ENCODE results near the gene C3orf38. TPM values are rescaled to one million over a fixed set of nuclear protein-coding genes. Genes with fewer than 3 reads are reported as not detected.
A peak's percentile ranks its signal among the peaks of the same experiment; 100 is the strongest.
"Not testable (repeated sequence)": the region's sequence is repeated elsewhere in the genome, so short reads cannot be mapped to it uniquely, and the experiment has no call there.

Gene C3orf38
- 10 to 100 TPM; 24.8 to 28.1 (median 26.1) TPM for polyA plus RNA-seq (ENCODE audit: insufficient read length in 3 of 3)
- long read RNA-seq, donor 1, transcript C3orf38-201 (3 exons, 2,633 nt) = major isoform, 9 of 9 reads
- long read RNA-seq, donor 1, partial matches to known transcripts = 0 of 9 reads
- long read RNA-seq, donor 1, other reads (novel, unspliced or antisense) = 0 of 9 reads
- long read RNA-seq, donor 2, transcript C3orf38-201 (3 exons, 2,633 nt) = major isoform, 5 of 10 reads
- long read RNA-seq, donor 2, partial matches to known transcripts = 0 of 10 reads
- long read RNA-seq, donor 2, other reads (novel, unspliced or antisense) = 5 of 10 reads
- long read RNA-seq, donor 3, transcript C3orf38-201 (3 exons, 2,633 nt) = major isoform, 8 of 8 reads
- long read RNA-seq, donor 3, partial matches to known transcripts = 0 of 8 reads
- long read RNA-seq, donor 3, other reads (novel, unspliced or antisense) = 0 of 8 reads
- long read RNA-seq, donor 4, transcript C3orf38-201 (3 exons, 2,633 nt) = major isoform, 10 of 10 reads
- long read RNA-seq, donor 4, partial matches to known transcripts = 0 of 10 reads
- long read RNA-seq, donor 4, other reads (novel, unspliced or antisense) = 0 of 10 reads
- long read RNA-seq, donor 5 = 0 reads
- long read RNA-seq, donor 6, transcript C3orf38-201 (3 exons, 2,633 nt) = major isoform, 5 of 10 reads
- long read RNA-seq, donor 6, partial matches to known transcripts = 5 of 10 reads
- long read RNA-seq, donor 6, other reads (novel, unspliced or antisense) = 0 of 10 reads
- long read RNA-seq, donor 7, transcript C3orf38-201 (3 exons, 2,633 nt) = major isoform, 11 of 11 reads
- long read RNA-seq, donor 7, partial matches to known transcripts = 0 of 11 reads
- long read RNA-seq, donor 7, other reads (novel, unspliced or antisense) = 0 of 11 reads
- long read RNA-seq, donor 8, transcript C3orf38-201 (3 exons, 2,633 nt) = major isoform, 12 of 42 reads
- long read RNA-seq, donor 8, partial matches to known transcripts = 30 of 42 reads
- long read RNA-seq, donor 8, other reads (novel, unspliced or antisense) = 0 of 42 reads
- long read RNA-seq, donor 9, transcript C3orf38-201 (3 exons, 2,633 nt) = major isoform, 8 of 8 reads
- long read RNA-seq, donor 9, partial matches to known transcripts = 0 of 8 reads
- long read RNA-seq, donor 9, other reads (novel, unspliced or antisense) = 0 of 8 reads
- long read RNA-seq, donor 10, transcript C3orf38-201 (3 exons, 2,633 nt) = major isoform, 11 of 11 reads
- long read RNA-seq, donor 10, partial matches to known transcripts = 0 of 11 reads
- long read RNA-seq, donor 10, other reads (novel, unspliced or antisense) = 0 of 11 reads
- long read RNA-seq, donor 11, transcript C3orf38-201 (3 exons, 2,633 nt) = major isoform, 12 of 12 reads
- long read RNA-seq, donor 11, partial matches to known transcripts = 0 of 12 reads
- long read RNA-seq, donor 11, other reads (novel, unspliced or antisense) = 0 of 12 reads
- long read RNA-seq, donor 12, partial matches to known transcripts = 0 of 4 reads
- long read RNA-seq, donor 12, other reads (novel, unspliced or antisense) = 0 of 4 reads
- long read RNA-seq, donor 13, transcript C3orf38-201 (3 exons, 2,633 nt) = major isoform, 13 of 19 reads
- long read RNA-seq, donor 13, partial matches to known transcripts = 6 of 19 reads
- long read RNA-seq, donor 13, other reads (novel, unspliced or antisense) = 0 of 19 reads
- long read RNA-seq, donor 14, transcript C3orf38-201 (3 exons, 2,633 nt) = major isoform, 10 of 10 reads
- long read RNA-seq, donor 14, partial matches to known transcripts = 0 of 10 reads
- long read RNA-seq, donor 14, other reads (novel, unspliced or antisense) = 0 of 10 reads
- long read RNA-seq, donor 15, transcript C3orf38-201 (3 exons, 2,633 nt) = major isoform, 5 of 5 reads
- long read RNA-seq, donor 15, partial matches to known transcripts = 0 of 5 reads
- long read RNA-seq, donor 15, other reads (novel, unspliced or antisense) = 0 of 5 reads
- long read RNA-seq, donor 16, transcript C3orf38-201 (3 exons, 2,633 nt) = major isoform, 12 of 22 reads
- long read RNA-seq, donor 16, partial matches to known transcripts = 10 of 22 reads
- long read RNA-seq, donor 16, other reads (novel, unspliced or antisense) = 0 of 22 reads

- DNase-seq (ENCODE audit: extremely low read depth in 1 of 11, low read depth in 9 of 11, low spot score in 4 of 11) = peak; percentile 76 to 91 (median 84)
Observed at GRCh38 chr3:88149509-88150362, at the start of gene C3orf38. Gene C3orf38 (plus strand): TSS chr3:88149959. CDS start chr3:88150053, 94 bp downstream.

GRCh38 chr3:88101142-88101541 lies 48.6 kb upstream of the C3orf38 start:
- DNase-seq (ENCODE audit: extremely low read depth in 1 of 11, low read depth in 9 of 11, low spot score in 4 of 11) = no peak

- DNase-seq (ENCODE audit: extremely low read depth in 1 of 11, low read depth in 9 of 11, low spot score in 4 of 11) = no peak
Observed at GRCh38 chr3:88105325-88105724, 44.4 kb upstream of the C3orf38 start.

GRCh38 chr3:88112289-88112688 lies 37.5 kb upstream of the C3orf38 start:
- DNase-seq (ENCODE audit: extremely low read depth in 1 of 11, low read depth in 9 of 11, low spot score in 4 of 11) = no peak

DNA sequence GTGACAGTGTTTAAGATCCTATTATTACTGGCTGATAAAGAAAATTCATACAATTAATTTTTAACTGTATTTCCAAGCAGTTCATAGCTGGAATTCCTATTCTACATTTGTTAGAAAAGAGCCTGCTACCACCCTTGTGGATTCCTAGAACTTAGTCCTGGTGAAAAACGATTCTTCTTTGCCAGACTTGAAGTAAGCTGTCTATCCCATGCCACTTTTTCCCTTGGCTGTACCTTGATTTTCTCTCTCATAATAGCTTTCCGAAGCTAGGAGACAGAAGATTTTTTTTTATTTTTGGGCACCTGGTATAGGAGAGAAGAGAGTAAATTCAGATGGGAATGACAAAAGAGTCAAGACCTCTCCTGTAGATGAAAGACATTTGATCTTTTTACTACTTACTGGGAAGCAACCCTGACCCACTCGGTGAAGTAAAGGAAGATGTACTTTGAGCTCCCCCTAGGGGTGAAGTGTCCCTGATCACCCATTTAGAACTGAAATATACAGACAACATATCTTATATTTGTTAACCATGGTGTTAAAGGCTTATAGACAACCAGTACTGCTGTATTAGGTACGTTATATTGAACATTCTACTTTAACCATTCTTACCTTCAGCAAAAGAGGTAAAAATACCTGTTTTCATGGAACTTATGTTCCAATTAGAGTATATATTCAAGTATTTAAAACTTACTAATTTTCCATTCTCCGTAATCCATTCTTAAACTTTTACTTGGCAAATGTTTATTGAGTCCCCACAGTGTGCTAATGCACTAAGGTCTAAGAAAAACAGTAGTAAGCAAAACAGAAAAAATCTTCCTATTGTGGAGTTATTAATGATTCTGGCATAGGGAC lies 36.2 kb upstream of the C3orf38 start:
- peak; percentile 33 to 72 (median 57) for DNase-seq (ENCODE audit: extremely low read depth in 1 of 11, low read depth in 9 of 11, low spot score in 4 of 11)

DNA sequence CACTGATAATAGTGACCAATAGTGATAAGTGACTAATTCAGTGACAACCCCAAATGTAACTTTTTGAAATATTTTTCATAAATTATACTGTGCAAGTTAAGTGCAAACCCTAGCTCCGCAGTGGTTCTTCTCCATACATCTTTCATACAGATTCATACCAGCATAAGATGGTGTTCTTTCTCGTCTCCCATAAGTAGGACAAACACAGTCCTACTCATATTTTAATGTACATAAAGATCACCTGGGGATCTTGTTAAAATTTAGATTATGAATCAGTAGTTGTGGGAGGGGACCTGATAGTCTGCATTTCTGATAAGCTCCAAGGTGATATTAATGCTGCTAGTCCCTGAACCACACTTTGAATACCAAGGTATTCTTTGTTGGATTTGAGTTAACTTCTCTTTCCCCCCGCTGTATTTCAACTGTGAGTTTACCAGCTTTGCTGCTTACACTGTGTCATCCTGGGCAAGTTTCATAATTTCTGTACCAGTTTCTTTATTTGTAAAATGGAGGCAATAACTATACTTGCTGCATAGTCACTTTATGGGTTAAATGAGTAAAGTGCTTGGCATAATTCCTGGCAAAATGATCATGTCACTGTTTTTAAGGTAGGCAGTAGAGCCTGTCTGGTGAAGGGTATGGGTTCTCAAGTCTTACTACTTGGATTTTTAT lies 34.7 kb upstream of the C3orf38 start:
- DNase-seq (ENCODE audit: extremely low read depth in 1 of 11, low read depth in 9 of 11, low spot score in 4 of 11) = no peak

- no peak for DNase-seq (ENCODE audit: extremely low read depth in 1 of 11, low read depth in 9 of 11, low spot score in 4 of 11)
Observed at GRCh38 chr3:88117683-88118082, 32.1 kb upstream of the C3orf38 start.

GRCh38 chr3:88118603-88119002 lies 31.2 kb upstream of the C3orf38 start:
- not testable (repeated sequence) for DNase-seq (ENCODE audit: extremely low read depth in 1 of 11, low read depth in 9 of 11, low spot score in 4 of 11)

GRCh38 chr3:88123526-88123925 lies 26.2 kb upstream of the C3orf38 start:
- DNase-seq (ENCODE audit: extremely low read depth in 1 of 11, low read depth in 9 of 11, low spot score in 4 of 11) = no peak

DNA sequence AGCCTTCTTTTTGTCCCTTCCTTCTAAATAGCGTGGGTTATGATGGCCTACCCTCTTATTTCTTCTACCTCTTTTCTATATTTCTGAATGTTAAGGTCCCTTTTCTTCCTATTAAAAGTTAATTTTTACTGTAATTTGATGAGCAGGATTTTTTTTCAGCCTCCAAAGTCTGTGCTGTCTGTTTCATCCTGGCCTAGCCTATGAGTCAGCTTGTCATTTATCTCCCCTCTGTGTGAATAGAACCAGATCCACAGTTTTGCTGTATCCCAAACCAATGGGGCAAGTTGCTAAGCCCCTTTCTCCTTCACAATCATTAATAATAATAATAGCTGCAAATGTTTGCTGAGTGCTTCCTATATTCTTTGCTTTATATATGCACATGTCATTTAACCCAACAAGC lies 18.1 kb upstream of the C3orf38 start:
- no peak for DNase-seq (ENCODE audit: extremely low read depth in 1 of 11, low read depth in 9 of 11, low spot score in 4 of 11)

- DNase-seq (ENCODE audit: extremely low read depth in 1 of 11, low read depth in 9 of 11, low spot score in 4 of 11) = no peak
Observed at GRCh38 chr3:88132894-88133293, 16.9 kb upstream of the C3orf38 start.

GRCh38 chr3:88133711-88134263 lies 16.0 kb upstream of the C3orf38 start:
- no peak for DNase-seq (ENCODE audit: extremely low read depth in 1 of 11, low read depth in 9 of 11, low spot score in 4 of 11)

GRCh38 chr3:88137836-88138235 lies 11.9 kb upstream of the C3orf38 start:
- DNase-seq (ENCODE audit: extremely low read depth in 1 of 11, low read depth in 9 of 11, low spot score in 4 of 11) = no peak

DNA sequence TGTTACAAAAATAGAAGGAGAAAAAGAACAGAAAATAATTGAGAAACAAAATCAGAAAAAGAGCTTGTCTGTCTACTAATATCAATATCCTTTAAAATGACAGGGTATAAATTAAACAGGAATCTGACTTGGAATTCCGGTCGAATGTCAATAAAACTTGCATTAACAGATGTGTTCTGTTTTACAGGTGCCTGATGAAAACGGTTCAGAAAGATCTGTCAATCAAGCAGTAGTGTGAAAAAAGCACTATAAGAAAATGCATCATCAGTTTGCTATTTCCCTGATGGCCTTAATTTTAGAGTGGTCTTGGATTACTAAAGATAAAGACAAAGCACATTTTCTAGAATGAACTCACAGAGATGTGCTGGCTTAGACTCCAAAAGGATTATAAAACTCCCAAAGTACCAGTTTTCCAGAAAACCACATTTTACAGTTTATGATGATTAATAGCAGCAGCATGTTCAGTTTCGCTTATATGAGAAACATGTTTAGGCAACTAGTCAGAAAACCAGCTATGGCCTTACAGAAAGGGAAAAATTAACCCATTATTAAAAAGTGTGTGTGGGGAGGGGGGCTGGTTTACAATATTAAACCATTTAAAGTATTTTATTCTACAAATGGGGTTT lies 8.2 kb upstream of the C3orf38 start:
- DNase-seq (ENCODE audit: extremely low read depth in 1 of 11, low read depth in 9 of 11, low spot score in 4 of 11) = no peak
